C4-2B (cell line): ENCODE measurements around the gene ELMO2.

ENCODE experiments used
- ZFX ChIP-seq: fragments of 450-650 bp; IDR thresholded peaks from 2 replicates; pipeline ENCODE4 v1.6.1; 2017
- TF ChIP-seq, protein P1 (sequence below): fragments of 450-650 bp; conservative IDR thresholded peaks from 2 replicates; pipeline ENCODE4 v1.5.1; 2017; ENCODE audit warnings: mild to moderate bottlenecking

DNA sequence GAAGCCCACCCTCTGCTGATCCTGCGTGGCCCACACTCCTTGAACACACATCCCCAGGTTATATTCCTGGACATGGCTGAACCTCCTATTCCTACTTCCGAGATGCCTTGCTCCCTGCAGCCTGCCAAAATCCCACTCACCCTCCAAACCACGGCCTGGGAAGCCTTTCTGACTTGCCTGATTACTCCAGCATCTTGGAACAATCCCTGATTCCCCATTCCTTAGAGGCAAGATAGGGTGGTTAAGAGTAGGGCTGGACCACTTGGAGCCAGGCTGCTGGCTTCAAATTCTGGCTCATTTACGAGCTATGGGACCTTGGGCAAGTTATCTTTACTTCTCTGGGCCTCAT is 52.2 kb downstream of the ELMO2 start:
- TF ChIP-seq, protein P1, sequence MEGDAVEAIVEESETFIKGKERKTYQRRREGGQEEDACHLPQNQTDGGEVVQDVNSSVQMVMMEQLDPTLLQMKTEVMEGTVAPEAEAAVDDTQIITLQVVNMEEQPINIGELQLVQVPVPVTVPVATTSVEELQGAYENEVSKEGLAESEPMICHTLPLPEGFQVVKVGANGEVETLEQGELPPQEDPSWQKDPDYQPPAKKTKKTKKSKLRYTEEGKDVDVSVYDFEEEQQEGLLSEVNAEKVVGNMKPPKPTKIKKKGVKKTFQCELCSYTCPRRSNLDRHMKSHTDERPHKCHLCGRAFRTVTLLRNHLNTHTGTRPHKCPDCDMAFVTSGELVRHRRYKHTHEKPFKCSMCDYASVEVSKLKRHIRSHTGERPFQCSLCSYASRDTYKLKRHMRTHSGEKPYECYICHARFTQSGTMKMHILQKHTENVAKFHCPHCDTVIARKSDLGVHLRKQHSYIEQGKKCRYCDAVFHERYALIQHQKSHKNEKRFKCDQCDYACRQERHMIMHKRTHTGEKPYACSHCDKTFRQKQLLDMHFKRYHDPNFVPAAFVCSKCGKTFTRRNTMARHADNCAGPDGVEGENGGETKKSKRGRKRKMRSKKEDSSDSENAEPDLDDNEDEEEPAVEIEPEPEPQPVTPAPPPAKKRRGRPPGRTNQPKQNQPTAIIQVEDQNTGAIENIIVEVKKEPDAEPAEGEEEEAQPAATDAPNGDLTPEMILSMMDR, result no peak
- TF ChIP-seq ZFX, result no peak
